ENCODE results near the gene FAF1. TPM values are rescaled to one million over a fixed set of nuclear protein-coding genes. Genes with fewer than 3 reads are reported as not detected.

Gene FAF1
- total and polyA plus RNA-seq, 9 of the 15 experiments (the other 6 are each of a cell fraction or from before 2014, with no cell fraction given) = 48.7 to 225 (median 118) TPM

DNA sequence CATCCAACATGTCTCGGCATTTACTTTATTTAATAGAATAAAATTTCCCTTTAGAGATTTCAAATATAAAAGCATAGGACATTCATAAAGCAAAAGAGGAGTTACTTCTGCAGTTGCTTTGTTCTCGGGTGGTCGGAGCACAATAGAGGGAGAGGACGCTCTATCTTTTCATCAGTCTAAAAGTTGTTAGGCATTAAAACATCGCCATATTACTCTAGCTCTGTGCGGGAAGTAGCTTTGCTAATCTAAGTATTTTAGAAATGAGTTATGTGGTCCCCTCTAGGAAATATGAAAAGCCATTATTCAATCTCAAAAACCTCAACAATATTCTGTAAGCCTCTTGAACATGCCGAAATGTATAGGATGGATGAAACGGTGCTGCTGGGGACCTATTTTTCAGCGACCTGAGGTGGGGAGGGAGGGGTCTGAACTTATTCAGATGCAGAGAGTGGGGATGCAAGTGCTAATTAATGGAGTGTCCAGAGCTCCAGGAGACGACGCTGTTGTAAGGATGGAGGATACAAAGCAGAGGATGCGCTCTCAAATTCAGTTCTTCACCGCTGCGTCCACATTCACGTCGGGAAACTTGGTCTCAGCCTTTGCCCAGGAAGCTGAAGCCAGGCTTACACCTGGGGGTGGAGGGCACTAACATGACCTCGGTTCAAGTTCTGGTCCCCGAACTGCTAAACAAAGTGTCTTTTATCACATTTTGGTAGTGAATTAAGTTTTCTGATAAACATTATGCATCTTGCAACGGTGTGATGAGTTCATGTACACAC, 16.2 kb upstream of the FAF1 start (continued):
- TF ChIP-seq ZBED1 (IDR thresholded peaks at IDR 0.05) = 0 out of 2 replicates have a peak, but pooled peaks have one; percentile 77
- TF ChIP-seq PPARD (CRISPR knock-in tag; IDR thresholded peaks at IDR 0.05) = no peak
- no peak for TF ChIP-seq KAT2B (IDR thresholded peaks at IDR 0.05; ENCODE audit: low read depth, low read length)
- TF ChIP-seq SAP30 (IDR thresholded peaks at IDR 0.05; ENCODE audit: borderline replicate concordance, insufficient read depth, low read depth, low read length, poor library complexity, severe bottlenecking) = peak; percentile 39
- TF ChIP-seq, protein P1, sequence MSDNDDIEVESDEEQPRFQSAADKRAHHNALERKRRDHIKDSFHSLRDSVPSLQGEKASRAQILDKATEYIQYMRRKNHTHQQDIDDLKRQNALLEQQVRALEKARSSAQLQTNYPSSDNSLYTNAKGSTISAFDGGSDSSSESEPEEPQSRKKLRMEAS (CRISPR knock-in tag; IDR thresholded peaks at IDR 0.05) = no peak
- TF ChIP-seq, protein P2, sequence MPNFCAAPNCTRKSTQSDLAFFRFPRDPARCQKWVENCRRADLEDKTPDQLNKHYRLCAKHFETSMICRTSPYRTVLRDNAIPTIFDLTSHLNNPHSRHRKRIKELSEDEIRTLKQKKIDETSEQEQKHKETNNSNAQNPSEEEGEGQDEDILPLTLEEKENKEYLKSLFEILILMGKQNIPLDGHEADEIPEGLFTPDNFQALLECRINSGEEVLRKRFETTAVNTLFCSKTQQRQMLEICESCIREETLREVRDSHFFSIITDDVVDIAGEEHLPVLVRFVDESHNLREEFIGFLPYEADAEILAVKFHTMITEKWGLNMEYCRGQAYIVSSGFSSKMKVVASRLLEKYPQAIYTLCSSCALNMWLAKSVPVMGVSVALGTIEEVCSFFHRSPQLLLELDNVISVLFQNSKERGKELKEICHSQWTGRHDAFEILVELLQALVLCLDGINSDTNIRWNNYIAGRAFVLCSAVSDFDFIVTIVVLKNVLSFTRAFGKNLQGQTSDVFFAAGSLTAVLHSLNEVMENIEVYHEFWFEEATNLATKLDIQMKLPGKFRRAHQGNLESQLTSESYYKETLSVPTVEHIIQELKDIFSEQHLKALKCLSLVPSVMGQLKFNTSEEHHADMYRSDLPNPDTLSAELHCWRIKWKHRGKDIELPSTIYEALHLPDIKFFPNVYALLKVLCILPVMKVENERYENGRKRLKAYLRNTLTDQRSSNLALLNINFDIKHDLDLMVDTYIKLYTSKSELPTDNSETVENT (CRISPR knock-in tag; IDR thresholded peaks at IDR 0.05) = no peak
- TF ChIP-seq POLR3G (IDR thresholded peaks at IDR 0.05; ENCODE audit: extremely low read depth, insufficient read length, insufficient replicate concordance) = no peak

Data from K562 (cell line).